Stimulated activated naive CD4-positive, alpha-beta T cell treated with Interleukin-2 at 50 U/mL for 16 hours (primary cell): Measurements from ENCODE around the gene UQCC2.

ENCODE experiments used
- DNase-seq: peaks from one replicate; lab custom pipeline; 2025; lab: John Stamatoyannopoulos, UW

Gene UQCC2

DNA sequence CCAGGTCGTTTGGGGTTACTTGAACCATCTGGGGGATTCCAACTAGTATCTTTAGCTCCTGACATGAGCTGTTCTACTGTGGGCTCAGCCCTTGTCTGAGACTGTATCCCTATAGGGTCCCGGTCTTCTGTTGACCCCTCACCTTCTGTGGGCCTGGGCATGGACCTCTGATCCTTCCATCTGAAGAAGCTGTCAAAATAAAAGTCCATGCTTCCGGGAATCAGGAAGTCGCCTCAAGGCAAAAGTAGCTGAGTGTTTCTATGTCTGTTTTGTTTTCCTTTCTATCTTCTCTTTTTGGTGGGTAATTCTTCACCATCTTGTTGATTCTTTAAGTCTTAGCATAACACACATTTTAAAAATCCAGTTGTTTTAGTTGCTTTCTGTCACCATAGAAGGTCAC, 60.1 kb downstream of the UQCC2 start:
- DNase-seq, result no peak
